Neural crest cell (in vitro differentiated cells): ENCODE results near the gene PLSCR5. TPM values are rescaled to one million over a fixed set of nuclear protein-coding genes. Genes with fewer than 3 reads are reported as not detected.
A peak's percentile ranks its signal among the peaks of the same experiment; 100 is the strongest.

Source experiments
- DNase-seq: peaks from one replicate; pipeline ENCODE4 v3.0.0; 2021; ENCODE audit warnings: low read depth, mixed read lengths, low spot score
- H3K27ac Mint-ChIP-seq: one replicate; pipeline ENCODE4 v1.8.0; 2021; ENCODE audit warnings: mild to moderate bottlenecking, mixed read lengths; ENCODE audit not compliant: unreplicated experiment
- H3K27me3 Mint-ChIP-seq: 2 replicates; pipeline ENCODE4 v1.8.0; 2021; ENCODE audit warnings: low read depth, mild to moderate bottlenecking, mixed read lengths
- H3K36me3 Mint-ChIP-seq: 2 replicates; pipeline ENCODE4 v1.8.0; 2021; ENCODE audit warnings: low read depth, mild to moderate bottlenecking, mixed read lengths
- H3K4me1 Mint-ChIP-seq: 2 replicates; pipeline ENCODE4 v1.8.0; 2021; ENCODE audit warnings: mixed read lengths
- H3K4me3 Mint-ChIP-seq: one replicate; pipeline ENCODE4 v1.8.0; 2021; ENCODE audit warnings: mild to moderate bottlenecking, mixed read lengths
- H3K9me3 Mint-ChIP-seq: 2 replicates; pipeline ENCODE4 v1.8.0; 2021; ENCODE audit warnings: mixed read lengths
- CTCF ChIP-seq: fragments of 200-600 bp; sonication (generic); conservative IDR thresholded peaks from 2 replicates; pipeline ENCODE4 v1.5.0; 2021; ENCODE audit warnings: antibody characterized with exemption, mild to moderate bottlenecking
- total RNA-seq: library from RNA; stranded (reverse); gene quantifications from 2 replicates; pipeline ENCODE4 v1.2.1, GENCODE V29; 2021

PLSCR5 gene
- total RNA-seq, 1 donor from 2014 or later = not detected

GRCh38 chr3:146585156-146585555, 20.0 kb downstream of the PLSCR5 start:
- Mint-ChIP-seq H3K27ac (no peak overlapping the region), H3K27me3 (no peaks in the 10 kb centered on the region), H3K36me3 (no peaks in the 10 kb centered on the region), H3K9me3 (peaks cover 3% of the 10 kb centered on the region), H3K4me1 (no peaks in the 10 kb centered on the region), H3K4me3 (no peak overlapping the region)
- no peak for DNase-seq
- no peak for TF ChIP-seq CTCF

- H3K4me1 Mint-ChIP-seq = no peaks in the 10 kb centered on the region
- H3K27me3 Mint-ChIP-seq = no peaks in the 10 kb centered on the region
- peaks cover 3% of the 10 kb centered on the region for H3K9me3 Mint-ChIP-seq
- no peaks in the 10 kb centered on the region for H3K36me3 Mint-ChIP-seq
- no peak for DNase-seq
- H3K4me3 Mint-ChIP-seq = no peak overlapping the region
- H3K27ac Mint-ChIP-seq = no peak overlapping the region
- no peak for TF ChIP-seq CTCF
Observed at GRCh38 chr3:146581951-146582467, 23.1 kb downstream of the PLSCR5 start.

GRCh38 chr3:146581080-146581601, 24.0 kb downstream of the PLSCR5 start:
- no peaks in the 10 kb centered on the region for H3K36me3 Mint-ChIP-seq
- H3K4me3 Mint-ChIP-seq = no peak overlapping the region

GRCh38 chr3:146577662-146578061, 27.5 kb downstream of the PLSCR5 start:
- H3K27me3 Mint-ChIP-seq = no peaks in the 10 kb centered on the region
- H3K4me3 Mint-ChIP-seq = no peak overlapping the region
- no peaks in the 10 kb centered on the region for H3K9me3 Mint-ChIP-seq
- H3K27ac Mint-ChIP-seq = no peak overlapping the region
- TF ChIP-seq CTCF = peak; percentile 74
- DNase-seq = no peak
- no peaks in the 10 kb centered on the region for H3K4me1 Mint-ChIP-seq
- no peaks in the 10 kb centered on the region for H3K36me3 Mint-ChIP-seq

More at GRCh38 chr3:146581080-146581601, 24.0 kb downstream of the PLSCR5 start:
- Mint-ChIP-seq H3K27me3 (no peaks in the 10 kb centered on the region), H3K4me1 (no peaks in the 10 kb centered on the region), H3K9me3 (peaks cover 3% of the 10 kb centered on the region), H3K27ac (no peak overlapping the region)
- TF ChIP-seq CTCF = no peak
- DNase-seq = no peak

- Mint-ChIP-seq H3K27ac (no peak overlapping the region), H3K9me3 (no peaks in the 10 kb centered on the region), H3K27me3 (no peaks in the 10 kb centered on the region), H3K4me1 (no peaks in the 10 kb centered on the region), H3K4me3 (no peak overlapping the region), H3K36me3 (no peaks in the 10 kb centered on the region)
- DNase-seq = no peak
- no peak for TF ChIP-seq CTCF
Observed at GRCh38 chr3:146575636-146576035, 29.5 kb downstream of the PLSCR5 start.
